Measurements from ENCODE around the gene MAOB. TPM values are rescaled to one million over a fixed set of nuclear protein-coding genes. Genes with fewer than 3 reads are reported as not detected.

Gene MAOB
- total RNA-seq, 1 experiment from 2014 or later: 1.1 TPM

- WGBS (ENCODE audit: extremely low coverage, insufficient read length, low lambda C conversion rate): no CpG with 5 or more reads among the region's 2 CpGs
- no peaks in the 10 kb centered on the region for H3K79me2 ChIP-seq (ENCODE audit: insufficient read depth, low read length)
- no peak overlapping the region for H2AFZ ChIP-seq (ENCODE audit: low read length)
- no peak overlapping the region for H4K91ac ChIP-seq (ENCODE audit: insufficient read length, low read depth, low read length)
- H3K14ac ChIP-seq (ENCODE audit: insufficient read depth, low read length): no peak overlapping the region
- H3K4me1 Mint-ChIP-seq: no peaks in the 10 kb centered on the region
- H3K4me1 ChIP-seq (ENCODE audit: insufficient read depth, low read length): no peaks in the 10 kb centered on the region
- no peaks in the 10 kb centered on the region for H3K23me2 ChIP-seq (ENCODE audit: insufficient read length, low read depth, low read length, poor library complexity, severe bottlenecking)
- H3K27me3 Mint-ChIP-seq (ENCODE audit: low read depth): peaks cover 2% of the 10 kb centered on the region
- no peak for DNase-seq
- no peak overlapping the region for H2BK20ac ChIP-seq (ENCODE audit: low read depth, low read length, poor library complexity, severe bottlenecking)
- no peak overlapping the region for H2BK15ac ChIP-seq (ENCODE audit: low read depth, low read length)
- no peak overlapping the region for H3K9ac ChIP-seq (ENCODE audit: extremely low read depth, insufficient read length, low read length)
- no peak overlapping the region for H3K27ac ChIP-seq (ENCODE audit: insufficient read length, low read depth, low read length)
- H2AK5ac ChIP-seq (ENCODE audit: insufficient read length, low read length): no peak overlapping the region
- H3K18ac ChIP-seq (ENCODE audit: insufficient read length, low read depth, low read length): no peak overlapping the region
- no peak overlapping the region for H3K56ac ChIP-seq (ENCODE audit: insufficient read length, low read depth, low read length)
- H3K27me3 ChIP-seq (ENCODE audit: insufficient read depth, low read length): no peaks in the 10 kb centered on the region
- no peak overlapping the region for H3K27ac Mint-ChIP-seq
- H3K4me3 Mint-ChIP-seq: no peak overlapping the region
- H3K79me1 ChIP-seq (ENCODE audit: insufficient read depth, low read depth, low read length, poor library complexity, severe bottlenecking): no peaks in the 10 kb centered on the region
- H2BK120ac ChIP-seq (ENCODE audit: low read depth, low read length, poor library complexity, severe bottlenecking): no peak overlapping the region
- H4K8ac ChIP-seq (replicated peaks; ENCODE audit: insufficient read length, low read depth, low read length): no peak overlapping the region
- no peak for TF ChIP-seq CTCF (conservative IDR thresholded peaks at IDR 0.05)
- H2BK5ac ChIP-seq (ENCODE audit: insufficient read length, low read length): no peak overlapping the region
- H4K5ac ChIP-seq (ENCODE audit: insufficient read length, low read depth, low read length): no peak overlapping the region
- no peak overlapping the region for H3K23ac ChIP-seq (ENCODE audit: insufficient read length, low read depth, low read length)
- H3T11ph ChIP-seq (ENCODE audit: low read length): no peak overlapping the region
- no peak overlapping the region for H3K4me2 ChIP-seq (ENCODE audit: insufficient read depth, insufficient read length, low read length)
- no peaks in the 10 kb centered on the region; a peak in 1 of 7 replicates for H3K36me3 Mint-ChIP-seq (ENCODE audit: insufficient read depth in 1 of 3, low read depth in 3 of 3)
- H3K9me3 ChIP-seq (ENCODE audit: control insufficient read depth, low read depth, low read length): peaks cover 11% of the 10 kb centered on the region
- no peak overlapping the region for H2BK12ac ChIP-seq (ENCODE audit: insufficient read length, low read depth, low read length)
- H3K9me3 Mint-ChIP-seq: peaks cover 38 to 53% of the 10 kb centered on the region in 2 experiments
- no peaks in the 10 kb centered on the region for H4K20me1 ChIP-seq (ENCODE audit: control insufficient read depth, insufficient read depth, insufficient read length)
- H3K4ac ChIP-seq (ENCODE audit: low read depth, low read length): no peak overlapping the region
Measured at GRCh38 chrX:43813319-43813718, 68.9 kb downstream of the MAOB start.
